GM19324 (cell line): ENCODE results near the gene TMEM82.

ENCODE experiments used
- ATAC-seq: cut with Tn5 transposase; IDR thresholded peaks from one replicate; pipeline ENCODE4 v1.9.1; 2021; ENCODE audit warnings: mild to moderate bottlenecking, moderate library complexity; ENCODE audit not compliant: unreplicated experiment, low FRiP score

The TMEM82 gene

DNA sequence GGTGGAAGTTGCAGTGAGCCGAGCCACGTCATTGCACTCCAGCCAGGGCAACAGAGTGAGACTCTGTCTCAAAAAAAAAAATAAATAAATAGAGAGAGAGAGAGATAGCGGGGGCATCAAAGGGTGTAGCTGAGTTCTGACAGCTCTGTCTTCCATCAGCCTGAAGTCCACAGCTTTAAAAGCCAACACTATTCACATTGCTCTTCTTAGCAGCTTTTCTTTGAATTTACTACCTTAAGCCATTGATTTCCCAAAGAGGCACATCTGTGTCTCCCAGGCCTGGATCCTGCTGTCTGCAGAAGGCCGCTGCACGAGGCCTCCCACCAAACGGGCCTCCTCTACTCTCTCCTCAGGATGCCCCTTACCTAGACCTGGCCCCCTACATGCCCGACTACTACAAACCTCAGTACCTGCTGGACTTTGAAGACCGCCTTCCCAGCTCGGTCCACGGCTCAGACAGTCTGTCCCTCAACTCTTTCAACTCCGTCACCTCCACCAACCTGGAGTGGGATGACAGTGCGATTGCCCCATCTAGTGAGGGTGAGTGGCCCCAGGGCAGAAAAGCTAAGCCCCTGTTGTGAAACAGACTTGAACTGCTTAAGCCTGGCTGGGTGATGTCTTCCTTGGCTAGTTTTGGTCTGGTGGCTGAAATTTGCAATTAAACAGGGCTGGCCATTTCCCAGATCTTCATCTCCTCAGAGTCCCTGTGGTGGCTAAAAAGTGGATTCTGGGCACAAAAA lies 22.7 kb upstream of the TMEM82 start:
- no peak for ATAC-seq

DNA sequence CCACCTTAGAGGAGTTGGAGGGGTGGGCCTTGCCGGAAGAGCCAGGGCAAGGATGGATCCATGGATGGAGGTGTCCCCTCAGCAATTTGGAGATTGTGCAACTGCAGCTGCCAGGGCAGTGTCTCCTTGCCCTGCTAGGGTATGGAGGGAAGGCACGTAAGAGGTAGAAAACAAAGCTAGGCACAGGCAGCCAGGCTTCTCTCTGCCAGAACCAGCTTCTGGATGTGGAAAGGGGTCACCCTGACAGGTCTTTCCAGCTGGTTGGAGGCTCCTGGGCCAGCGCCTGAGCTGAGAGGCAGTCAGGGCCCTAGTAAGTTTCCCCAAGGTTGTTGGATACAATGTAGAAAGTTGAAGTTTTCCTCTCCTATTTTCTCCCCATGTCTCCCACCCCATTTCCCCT lies 21.4 kb upstream of the TMEM82 start:
- no peak for ATAC-seq

DNA sequence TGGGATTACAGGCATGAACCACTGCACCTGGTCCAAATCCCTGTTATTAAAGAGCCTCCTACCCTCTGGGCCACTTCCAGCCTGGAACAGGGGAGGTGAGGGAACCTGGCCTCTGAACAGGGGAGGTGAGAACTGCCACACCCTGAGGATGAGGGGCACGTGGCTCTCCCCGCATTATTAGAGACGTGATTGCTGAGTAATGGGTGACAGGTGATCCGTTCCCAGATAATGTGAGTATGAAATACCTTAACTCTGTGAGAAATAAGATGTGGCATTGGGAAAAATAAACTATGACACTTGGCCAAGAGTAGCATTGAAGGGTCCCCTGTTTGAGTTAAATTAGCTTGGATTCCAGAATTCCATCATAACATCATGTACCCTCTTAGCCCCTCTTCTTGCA lies 19.9 kb upstream of the TMEM82 start:
- no peak for ATAC-seq

DNA sequence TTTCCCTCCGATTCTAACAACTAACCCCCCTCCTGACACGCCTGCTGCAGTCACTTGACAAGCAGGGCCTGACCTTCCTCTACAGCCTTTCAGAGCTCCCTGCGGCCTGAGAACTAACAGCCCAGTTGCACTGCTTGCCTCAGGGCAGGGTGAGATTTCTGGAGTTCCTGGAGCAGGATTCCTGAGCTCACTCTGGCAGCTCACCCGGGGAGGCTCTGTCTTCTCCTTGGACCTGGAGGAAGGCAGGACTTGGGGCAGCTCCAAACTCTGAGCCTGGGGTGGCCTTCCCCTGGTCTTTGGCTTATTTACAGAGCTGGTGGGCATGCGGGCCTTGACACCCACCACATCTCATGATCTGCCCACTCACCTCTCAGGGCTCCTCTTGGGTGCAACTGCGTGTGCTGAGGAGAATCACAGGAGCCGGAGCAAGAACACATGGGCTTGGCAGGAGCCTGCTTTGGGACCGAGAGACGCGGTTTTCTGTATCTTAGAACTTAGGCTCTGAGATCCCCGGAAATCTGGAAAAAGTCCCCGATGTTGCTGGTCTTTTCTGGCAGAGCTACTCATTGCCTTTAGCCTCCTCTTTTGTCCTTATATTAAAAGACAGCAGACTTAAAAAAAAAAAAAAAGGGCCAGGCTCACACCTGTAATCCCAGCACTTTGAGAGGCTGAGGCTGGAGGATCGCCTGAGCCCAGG lies 19.3 kb upstream of the TMEM82 start:
- no peak for ATAC-seq

DNA sequence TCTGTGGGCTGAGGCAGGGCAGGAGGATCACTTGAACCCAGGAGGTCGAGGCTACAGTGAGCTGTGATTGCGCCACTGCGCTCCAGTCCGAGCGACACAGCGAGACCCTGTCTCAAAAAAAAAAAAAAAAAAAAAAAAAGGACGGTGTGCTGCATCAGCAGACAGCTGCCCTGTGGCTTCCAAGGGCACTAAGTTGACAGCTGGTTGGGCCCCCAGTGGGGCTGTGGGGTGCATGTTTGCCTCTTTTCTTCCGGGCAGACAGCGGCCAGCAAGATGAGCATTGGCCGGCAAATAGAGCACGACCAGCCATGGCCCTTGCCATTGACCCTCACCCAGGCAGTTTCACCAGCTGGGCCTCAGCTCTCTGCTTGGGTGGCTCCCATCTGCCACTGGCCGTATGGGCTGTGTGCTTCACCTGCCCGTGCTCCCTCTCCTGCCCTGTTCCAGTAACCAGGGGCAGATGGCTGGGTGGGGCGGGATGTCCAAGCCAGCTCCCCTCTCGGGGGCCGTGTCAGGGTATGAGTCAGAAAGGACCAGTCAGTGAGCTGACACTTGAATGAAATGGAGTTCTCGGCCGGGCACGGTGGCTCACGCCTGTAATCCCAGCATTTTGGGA lies 18.6 kb upstream of the TMEM82 start:
- ATAC-seq, result no peak

DNA sequence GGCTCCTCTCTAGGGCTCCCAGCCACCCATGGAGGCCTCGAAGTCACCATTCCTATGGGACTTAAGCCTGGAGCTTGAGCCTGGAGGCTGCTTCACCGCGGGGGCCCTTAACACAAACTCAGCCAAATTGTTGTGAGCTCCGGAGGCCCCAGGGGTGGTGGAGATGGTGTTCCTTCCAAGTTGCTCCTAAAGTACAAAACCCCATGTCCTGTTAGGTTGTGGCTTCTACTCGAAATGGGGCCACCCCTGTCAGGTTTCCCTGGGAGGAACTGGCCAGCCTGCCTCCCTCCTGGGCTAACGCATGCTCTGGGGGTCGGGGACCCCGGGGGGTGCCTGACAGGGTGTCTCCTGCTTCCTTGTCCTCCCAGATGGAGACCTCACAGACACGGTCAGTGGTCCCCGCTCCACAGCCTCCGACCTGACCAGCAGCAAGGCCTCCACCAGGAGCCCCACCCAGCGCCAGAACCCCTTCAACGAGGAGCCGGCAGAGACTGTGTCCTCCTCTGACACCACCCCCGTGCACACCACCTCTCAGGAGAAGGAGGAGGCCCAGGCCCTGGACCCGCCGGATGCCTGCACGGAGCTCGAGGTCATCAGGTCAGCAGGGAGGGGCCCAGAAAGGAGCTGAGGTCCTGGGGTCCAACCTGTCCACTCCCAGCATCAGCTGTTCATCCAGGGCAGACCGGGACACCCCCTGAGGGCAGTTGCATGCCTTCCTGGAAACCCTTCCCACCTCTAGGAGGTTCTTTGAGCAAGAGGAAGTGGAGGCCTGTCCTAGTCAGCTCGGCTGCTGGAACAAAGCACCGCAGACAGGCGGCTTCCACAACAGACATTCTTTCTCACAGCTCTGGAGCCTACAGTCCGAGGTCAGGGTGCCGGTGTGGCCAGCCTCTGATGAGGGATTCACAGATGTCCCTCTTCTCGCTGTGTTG lies 17.1 kb upstream of the TMEM82 start:
- no peak for ATAC-seq

DNA sequence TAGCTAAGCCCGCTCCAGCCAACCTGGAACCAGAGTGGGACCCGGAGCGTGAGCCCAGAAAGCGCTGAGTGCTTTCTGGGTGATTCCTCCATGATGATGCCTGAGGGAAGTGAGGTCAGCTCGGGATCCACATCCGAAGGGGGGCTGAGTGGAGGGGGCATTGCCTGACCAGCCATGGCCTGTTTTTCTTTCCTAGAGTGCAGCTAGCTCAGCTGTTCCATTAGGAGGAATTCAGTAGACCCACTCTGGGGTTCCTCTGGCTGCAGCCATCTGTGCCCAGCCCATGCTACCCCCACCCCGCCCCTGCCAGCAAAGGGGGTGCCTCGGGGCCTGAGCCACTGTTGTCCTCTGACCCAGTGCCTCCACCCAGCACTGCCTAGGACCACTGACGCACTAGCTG lies 15.8 kb upstream of the TMEM82 start:
- ATAC-seq, result no peak

DNA sequence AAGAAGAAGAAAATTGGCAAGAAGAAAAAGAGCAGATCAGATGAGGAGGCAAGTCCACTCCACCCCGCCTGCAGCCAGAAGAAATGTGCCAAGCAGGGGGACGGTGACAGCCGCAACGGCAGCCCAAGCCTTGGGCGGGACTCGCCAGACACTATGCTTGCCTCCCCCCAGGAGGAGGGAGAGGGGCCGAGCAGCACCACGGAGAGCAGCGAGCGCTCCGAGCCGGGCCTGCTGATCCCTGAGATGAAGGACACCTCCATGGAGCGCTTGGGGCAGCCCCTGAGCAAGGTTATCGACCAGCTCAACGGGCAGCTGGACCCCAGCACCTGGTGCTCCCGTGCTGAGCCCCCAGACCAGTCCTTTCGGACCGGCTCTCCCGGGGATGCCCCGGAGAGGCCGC lies 15.3 kb upstream of the TMEM82 start:
- ATAC-seq, result no peak

DNA sequence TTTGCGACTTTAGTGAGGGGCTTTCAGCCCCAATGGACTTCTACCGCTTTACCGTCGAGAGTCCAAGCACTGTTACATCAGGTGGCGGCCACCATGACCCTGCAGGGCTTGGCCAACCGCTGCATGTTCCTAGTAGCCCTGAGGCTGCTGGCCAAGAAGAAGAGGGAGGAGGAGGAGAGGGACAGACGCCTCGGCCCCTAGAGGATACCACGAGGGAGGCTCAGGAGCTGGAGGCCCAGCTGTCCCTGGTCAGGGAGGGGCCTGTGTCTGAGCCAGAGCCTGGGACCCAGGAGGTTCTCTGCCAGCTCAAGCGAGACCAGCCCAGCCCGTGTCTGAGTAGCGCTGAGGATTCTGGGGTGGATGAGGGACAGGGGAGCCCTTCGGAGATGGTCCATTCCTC lies 14.9 kb upstream of the TMEM82 start:
- ATAC-seq, result no peak

DNA sequence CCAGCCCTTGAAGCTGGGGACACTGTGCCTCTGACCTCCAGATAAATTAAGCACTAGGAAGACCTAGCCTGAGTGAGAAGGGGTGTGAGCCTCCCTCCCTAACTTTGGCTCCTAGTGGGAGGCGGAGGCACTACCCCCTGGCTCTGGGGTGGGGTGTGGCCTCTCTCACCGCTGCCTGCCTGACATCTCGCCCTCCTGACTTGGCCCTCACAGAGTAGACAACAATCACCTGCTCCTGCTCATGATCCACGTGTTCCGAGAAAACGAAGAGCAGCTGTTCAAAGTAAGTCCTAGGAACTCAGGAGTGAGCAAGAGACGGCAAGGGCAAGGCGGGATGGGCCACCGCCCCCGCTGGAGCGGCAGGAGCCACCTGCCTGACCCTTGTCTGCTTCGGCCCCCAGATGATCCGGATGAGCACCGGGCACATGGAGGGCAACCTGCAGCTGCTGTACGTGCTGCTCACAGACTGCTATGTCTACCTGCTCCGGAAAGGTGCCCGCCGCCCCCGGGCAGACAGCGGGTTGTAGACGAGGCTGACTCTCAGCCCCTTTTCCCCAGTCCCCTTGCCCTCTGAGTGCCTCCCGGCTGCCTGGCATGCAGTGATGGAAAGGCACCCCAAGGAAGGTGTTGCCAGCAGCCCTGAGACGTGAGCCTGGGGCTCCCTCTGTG lies 14.3 kb upstream of the TMEM82 start:
- ATAC-seq, result no peak

DNA sequence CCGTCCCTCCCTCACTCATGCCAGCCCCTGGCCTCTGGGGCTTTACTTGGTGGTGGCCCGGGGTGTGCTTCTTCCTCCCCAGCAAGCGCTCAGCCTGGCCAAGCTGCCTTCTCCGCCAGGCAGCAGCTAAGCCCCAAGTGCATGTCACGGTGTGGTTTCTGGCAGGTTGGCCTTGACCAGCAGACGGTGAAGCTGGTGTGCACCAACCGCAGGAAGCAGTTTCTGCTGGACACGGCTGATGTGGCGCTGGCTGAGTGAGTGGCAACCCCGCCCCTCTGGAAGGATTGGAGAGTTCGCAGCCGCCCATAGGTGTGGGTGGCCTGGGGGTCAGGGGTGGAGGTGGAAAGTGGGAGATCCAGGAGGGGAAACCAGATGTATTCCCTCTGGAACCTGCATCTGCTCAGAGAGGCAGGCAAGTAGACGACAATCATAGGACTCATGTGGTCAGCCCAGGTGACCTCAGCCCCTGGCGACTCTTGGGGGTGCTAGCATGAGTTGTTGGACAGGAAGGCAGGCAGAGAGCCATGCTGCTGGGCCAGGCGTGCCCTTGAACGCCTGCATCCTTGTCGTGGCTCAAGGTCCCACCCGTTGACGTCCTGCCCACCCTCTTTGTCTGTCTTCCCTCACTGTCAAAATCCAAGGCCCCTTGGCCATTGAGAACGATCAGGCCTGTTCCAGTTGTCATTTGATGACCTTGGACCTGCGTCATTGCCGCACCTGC lies 13.2 kb upstream of the TMEM82 start:
- no peak for ATAC-seq

DNA sequence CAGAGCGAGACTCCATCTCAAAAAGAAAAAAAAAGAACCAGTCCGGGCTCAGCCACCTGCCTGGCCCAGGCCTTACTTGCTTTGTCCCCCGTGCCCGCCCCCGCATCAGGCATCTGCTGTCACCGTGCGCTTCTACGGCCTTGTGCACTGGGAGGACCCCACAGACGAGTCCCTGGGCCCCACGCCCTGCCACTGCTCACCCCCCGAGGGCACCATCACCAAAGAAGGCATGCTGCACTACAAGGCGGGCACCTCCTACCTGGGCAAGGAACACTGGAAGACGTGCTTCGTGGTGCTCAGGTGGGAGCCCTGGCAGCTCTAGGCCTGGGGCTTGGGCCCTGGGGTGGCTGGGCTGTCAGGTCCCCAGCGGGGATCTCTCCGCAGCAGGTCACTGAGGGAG lies 11.9 kb upstream of the TMEM82 start:
- ATAC-seq, result no peak

DNA sequence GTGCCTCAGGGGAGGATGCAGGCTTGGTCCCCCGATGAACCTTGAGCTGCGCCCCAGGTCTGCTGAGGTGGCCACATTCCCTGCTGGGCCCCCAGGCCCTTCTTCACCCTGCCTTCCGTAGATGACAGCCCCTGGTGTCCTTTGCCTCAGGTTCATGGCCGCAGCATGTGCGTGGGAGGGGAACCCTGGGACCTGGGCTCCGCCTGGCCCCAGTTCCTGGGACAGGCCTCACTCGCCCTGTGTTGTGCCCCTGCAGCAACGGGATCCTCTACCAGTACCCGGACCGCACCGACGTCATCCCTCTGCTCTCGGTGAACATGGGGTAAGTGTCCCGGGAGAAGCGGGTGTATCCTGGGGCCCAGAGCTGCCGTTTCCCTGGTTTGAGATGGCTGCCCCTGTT lies 11.4 kb upstream of the TMEM82 start:
- no peak for ATAC-seq

DNA sequence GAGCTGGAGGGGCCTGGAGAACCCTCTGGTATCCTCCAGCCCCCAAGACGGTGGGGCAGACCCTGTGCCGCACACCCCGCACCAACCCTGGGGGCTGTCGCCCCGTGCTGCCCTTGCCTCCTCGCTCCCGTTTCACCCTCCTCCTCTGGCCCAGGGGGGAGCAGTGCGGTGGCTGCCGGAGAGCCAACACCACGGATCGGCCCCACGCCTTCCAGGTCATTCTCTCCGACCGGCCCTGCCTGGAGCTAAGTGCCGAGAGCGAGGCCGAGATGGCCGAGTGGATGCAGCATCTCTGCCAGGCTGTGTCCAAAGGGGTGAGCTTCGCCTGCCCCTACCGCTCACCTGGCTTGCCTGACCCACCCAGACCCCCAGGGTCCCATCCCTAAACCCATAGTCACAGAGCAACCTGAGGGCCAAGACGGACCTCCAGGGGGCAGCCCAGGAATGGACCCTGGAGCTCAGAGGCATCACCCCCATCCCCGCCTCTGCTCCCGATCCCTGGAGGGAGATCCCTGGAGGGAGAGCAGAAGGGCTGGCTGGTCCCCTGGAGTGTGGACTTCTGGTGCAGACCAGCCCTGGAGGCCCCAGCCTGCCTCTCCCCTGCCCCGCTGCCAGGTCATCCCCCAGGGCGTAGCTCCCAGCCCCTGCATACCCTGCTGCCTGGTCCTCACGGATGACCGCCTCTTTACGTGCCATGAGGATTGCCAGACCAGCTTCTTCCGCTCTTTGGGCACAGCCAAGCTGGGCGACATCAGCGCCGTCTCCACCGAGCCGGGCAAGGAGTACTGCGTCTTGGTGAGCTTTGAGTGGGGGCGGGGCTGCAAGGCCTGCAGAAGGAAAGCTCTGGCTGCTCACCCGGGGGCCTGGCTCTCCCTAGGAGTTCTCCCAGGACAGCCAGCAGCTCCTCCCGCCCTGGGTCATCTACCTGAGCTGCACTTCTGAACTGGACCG lies 10.3 kb upstream of the TMEM82 start:
- ATAC-seq, result no peak

DNA sequence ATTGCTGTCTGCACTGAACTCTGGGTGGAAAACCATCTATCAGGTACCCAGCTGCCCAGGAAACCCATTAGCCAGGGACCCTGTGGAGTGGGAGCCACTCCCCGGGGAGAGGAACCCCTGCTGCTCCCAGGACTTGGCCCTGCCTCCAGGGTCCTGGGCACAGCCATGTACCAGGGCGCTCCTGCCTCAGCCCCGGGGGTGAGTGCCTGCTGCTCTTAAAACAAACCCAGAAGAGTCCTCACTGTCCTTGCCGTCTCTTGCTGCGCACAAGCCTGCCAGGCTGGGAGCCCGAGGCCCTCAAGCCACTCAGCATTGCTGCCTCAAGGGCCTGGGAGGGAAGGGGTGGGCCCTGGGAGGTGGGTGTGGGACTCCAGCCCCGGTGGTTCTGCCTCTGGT lies 9.6 kb upstream of the TMEM82 start:
- no peak for ATAC-seq

DNA sequence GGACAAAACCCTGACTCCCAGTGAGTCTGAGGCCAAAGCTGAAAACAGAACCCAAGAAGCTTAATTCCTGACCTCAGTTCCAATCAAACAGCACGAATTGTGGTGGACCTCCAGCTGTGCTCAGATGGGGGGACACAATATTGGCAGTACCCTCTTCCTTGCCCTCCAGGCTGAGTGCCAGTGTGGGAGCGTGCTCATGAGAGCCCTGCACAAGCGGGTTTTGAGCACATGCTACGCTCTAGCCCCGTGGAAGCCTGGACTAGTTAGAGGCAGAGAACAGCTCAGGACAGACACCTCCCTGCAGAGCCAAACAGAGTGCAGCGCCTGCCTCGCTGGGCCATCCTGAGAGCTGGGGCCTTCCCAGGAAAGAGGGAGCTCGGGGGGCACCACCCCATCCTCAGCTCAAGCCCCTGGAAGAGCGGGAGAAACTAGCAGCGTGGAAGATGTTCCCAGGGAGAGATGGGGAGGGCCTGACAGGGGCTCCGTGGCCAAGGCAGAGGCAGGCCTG lies 9.0 kb upstream of the TMEM82 start:
- no peak for ATAC-seq

DNA sequence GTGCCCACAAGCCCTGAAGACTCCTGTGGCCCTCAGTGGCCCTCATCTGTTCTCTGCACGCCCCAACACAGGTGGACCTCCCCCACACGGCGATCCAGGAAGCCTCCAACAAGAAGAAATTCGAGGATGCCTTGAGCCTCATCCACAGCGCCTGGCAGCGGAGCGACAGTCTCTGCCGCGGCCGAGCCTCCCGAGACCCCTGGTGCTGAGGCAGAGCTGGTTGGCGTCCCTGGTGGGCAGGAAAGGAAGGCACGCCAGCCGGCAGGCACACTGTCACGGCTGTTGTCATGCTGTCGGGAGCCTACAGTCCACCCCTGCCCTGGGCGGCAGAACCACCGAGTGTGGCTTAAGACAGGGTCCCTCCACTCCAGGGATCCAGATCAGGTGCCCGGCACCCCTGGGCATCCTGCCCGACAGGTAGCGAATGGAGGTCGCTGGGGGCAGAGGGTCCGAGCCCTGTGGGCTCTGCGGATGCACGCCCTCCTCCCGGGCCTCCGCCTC lies 8.5 kb upstream of the TMEM82 start:
- ATAC-seq, result no peak

DNA sequence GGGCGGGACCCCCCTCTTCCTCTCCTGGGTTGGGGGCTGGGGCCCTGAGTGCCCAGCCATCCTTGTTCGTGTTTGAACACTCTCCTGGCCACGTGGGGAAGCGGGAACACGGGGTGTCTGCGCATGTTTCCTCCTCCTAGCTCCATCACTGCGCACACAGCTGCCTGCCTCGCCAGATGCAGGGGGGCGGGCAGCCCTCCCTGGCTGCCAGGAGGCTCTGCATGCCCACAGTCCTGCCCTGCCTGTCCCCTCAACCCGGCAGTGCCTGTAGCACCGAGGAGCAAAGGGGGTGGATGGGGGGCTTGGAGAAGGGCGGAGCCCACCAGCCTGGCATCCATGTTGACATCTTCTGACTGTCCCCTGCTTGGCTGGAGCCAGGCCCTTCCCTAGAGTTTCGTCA lies 8.0 kb upstream of the TMEM82 start:
- no peak for ATAC-seq
